ENCODE measurements around the gene HIVEP3.

HIVEP3 gene

DNA sequence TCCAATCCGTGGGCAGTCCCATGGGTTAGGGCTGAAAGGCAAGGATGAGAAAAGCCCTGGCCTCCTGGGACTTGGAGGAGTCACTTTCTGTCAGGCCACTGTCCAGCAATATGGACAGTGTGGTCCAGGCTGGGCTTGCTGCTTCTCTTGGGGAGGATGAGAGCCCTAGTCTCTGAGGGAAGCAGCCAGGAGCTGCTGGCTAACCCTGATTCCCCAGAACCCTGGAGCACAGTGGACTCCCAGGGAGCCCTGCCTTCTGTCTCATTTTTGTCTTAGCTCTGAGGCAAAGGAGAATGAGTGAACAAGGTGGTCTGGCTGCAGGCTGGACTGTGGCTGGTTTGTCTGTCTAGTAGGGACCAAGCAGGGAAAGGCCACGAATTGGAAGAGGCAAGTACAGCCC is 410.4 kb downstream of the HIVEP3 start:
- CTCF ChIA-PET = interaction anchor here (0.7 to 3.0 kb wide), 9 partner anchors 8 to 21 kb away, joined by 3 to 24 read pairs (median 3); no protein-coding TSS in a partner anchor

DNA sequence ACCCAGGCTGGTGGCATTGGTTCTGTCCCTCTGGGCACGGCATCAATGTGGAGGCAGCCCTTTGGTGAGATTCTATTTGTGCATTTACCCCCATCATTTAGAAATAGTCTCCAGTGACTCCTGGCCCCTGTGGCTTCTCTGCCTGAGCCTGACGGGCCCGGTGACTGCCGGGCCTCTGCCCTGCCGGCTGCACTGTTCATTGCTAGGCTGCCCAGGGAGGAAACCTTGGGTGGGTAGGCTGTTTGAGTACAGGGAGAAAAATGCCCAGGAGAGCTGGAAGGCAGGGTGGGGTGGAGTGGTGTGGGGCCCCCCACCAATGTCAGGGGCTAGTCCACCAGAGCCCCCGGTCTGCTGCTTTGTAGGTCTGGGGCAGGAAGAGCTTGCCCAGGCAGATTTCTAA is 410.9 kb downstream of the HIVEP3 start:
- POLR2A ChIA-PET = no interaction called here
- CTCF ChIA-PET = interaction anchor here (0.7 to 3.0 kb wide), 8 partner anchors 9 to 20 kb away, joined by 3 to 24 read pairs (median 4); no protein-coding TSS in a partner anchor
- TF ChIP-seq, protein P1, sequence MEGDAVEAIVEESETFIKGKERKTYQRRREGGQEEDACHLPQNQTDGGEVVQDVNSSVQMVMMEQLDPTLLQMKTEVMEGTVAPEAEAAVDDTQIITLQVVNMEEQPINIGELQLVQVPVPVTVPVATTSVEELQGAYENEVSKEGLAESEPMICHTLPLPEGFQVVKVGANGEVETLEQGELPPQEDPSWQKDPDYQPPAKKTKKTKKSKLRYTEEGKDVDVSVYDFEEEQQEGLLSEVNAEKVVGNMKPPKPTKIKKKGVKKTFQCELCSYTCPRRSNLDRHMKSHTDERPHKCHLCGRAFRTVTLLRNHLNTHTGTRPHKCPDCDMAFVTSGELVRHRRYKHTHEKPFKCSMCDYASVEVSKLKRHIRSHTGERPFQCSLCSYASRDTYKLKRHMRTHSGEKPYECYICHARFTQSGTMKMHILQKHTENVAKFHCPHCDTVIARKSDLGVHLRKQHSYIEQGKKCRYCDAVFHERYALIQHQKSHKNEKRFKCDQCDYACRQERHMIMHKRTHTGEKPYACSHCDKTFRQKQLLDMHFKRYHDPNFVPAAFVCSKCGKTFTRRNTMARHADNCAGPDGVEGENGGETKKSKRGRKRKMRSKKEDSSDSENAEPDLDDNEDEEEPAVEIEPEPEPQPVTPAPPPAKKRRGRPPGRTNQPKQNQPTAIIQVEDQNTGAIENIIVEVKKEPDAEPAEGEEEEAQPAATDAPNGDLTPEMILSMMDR (IDR thresholded peaks at IDR 0.05; ENCODE audit: control extremely low read depth, extremely low read depth, low read depth, missing control alignments) = no peak
- no peak for DNase-seq (ENCODE audit: extremely low spot score)

More for the DNA sequence above, 410.4 kb downstream of the HIVEP3 start:
- no peak for DNase-seq (ENCODE audit: extremely low spot score)
- TF ChIP-seq, protein P1 (IDR thresholded peaks at IDR 0.05; ENCODE audit: control extremely low read depth, extremely low read depth, low read depth, missing control alignments) = no peak
- POLR2A ChIA-PET = no interaction called here

DNA sequence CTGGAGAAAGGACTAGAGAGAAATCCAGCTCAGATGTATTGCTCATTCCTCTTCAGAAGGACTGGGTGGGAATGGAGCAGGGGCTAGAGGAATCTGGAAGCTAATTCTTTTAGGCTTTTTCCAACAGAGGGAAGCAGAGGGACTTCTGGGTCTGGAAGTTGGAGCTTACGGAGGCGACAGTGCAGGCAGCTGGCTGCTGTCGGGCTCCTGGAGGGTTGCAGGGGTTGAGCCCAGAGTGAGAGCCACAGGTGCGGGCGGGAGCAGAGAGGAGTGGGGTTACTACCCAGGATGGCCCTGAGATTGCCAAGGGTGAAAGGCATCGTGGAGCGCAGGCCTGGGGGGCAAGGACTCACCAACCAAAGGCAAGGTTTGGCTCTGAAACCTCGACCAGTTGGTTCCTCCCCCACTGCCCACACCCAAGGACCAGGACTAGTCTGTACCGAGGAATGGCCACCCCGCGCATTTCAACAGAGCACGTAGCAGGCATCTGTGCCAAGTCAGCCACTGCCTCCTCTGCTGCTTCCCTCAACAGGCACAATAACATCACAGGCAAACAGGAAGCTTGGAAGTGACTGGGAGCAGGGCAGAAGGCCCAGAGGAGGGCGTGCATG is 411.5 kb downstream of the HIVEP3 start:
- TF ChIP-seq, protein P1 (IDR thresholded peaks at IDR 0.05; ENCODE audit: control extremely low read depth, extremely low read depth, low read depth, missing control alignments) = no peak
- CTCF ChIA-PET = interaction anchor here (2.9 to 3.0 kb wide), 2 partner anchors 9 to 15 kb away, joined by 12 to 24 read pairs; no protein-coding TSS in a partner anchor
- POLR2A ChIA-PET = no interaction called here
- no peak for DNase-seq (ENCODE audit: extremely low spot score)

DNA sequence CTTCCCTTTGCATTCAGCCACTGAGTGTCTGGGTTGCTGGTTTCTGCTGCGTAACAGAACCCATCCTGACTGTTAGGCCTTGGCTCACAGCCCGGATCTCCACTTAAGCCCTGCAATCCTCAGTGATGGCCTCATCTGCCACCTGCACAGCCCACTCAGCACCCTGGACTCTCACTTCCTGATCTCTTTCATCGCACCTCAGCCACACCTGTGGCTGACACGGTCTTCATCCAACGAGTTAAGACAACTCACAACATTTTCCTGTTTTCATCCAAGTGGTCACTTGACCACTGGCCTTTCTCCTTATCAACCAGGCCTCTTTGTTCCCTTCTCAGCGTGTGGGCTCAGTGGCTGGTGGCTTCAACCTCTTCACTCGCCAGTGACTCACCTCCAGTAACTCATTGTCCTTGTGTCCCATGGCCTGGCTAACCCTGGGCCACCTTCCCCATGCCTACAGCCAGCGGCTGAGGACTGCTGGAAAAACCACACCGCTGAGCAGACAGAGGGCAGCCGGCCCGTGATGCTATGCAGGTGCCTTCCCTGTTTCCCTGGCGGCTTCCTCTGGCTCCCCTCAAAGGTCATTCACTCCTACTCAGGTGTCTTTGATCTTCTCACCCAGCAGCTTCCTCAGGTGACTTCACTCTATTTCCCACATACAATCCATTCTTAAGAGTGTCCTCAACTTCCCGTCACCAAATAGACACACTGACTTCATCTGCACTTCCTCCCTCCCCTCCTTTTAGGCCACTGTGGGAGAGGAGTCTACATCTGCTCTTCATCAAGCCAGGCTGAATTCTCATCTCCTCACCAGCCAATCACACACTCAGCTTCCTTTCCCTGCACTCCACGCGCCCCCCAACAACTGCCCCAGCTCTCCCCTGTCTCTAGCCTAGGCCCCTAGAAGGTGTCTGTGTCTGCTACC is 414.3 kb downstream of the HIVEP3 start:
- POLR2A ChIA-PET = no interaction called here
- CTCF ChIA-PET = interaction anchor here (0.7 to 10.2 kb wide), 5 partner anchors 11 to 13 kb away, joined by 3 to 77 read pairs (median 3); no protein-coding TSS in a partner anchor
- TF ChIP-seq, protein P1 (IDR thresholded peaks at IDR 0.05; ENCODE audit: control extremely low read depth, extremely low read depth, low read depth, missing control alignments) = no peak
- DNase-seq (ENCODE audit: extremely low spot score) = no peak

DNA sequence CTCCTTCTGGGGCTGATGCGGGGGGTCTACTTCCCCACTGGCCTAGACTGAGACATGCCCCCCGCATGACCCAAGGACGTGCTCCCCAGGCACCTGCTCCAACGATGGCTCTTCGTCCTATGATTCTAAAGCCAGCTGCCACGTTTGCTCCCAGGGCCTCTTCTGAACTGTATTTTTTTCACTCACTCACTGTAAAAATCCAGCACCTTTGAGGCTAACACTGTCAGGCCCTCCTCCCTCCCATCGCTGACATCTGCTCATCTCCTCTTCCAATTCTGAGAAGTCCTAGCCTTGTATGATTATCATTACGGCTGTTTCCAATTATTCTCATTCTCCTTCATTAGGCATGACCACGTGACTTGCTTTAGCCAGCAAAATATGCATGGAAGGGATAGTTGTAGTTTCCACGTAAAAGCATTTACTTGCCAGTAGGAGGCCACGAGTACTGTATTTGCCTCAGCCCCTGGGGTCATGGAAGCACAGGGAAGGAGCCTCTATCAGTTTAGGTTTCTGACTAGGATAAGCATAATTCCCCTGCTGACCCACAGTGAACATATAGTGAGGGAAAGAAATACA is 415.1 kb downstream of the HIVEP3 start:
- ChIA-PET CTCF (interaction anchor here (3.2 to 10.2 kb wide), 2 partner anchors 11 to 12 kb away, joined by 17 to 77 read pairs; no protein-coding TSS in a partner anchor), POLR2A (no interaction called here)
- no peak for DNase-seq (ENCODE audit: extremely low spot score)
- TF ChIP-seq, protein P1 (IDR thresholded peaks at IDR 0.05; ENCODE audit: control extremely low read depth, extremely low read depth, low read depth, missing control alignments) = no peak

DNA sequence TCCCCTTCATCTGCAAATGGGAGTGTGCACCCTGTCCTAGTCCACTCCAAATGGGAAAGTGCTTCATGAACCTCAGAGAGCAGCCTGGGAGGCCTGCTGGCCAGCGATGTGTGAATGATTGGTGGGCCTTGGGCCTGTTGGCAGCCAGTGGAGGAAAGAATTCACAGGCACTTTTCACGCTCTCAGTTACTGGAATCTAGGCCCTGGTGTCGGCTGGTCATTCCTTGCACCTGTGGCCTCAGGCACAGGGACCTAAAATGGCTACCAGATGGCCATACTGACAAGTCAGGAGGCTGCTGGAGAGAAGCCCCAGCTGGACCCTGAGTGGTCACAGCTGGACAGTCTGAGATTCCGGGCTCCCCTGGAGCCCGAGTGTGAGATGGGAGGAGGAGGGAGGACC is 415.8 kb downstream of the HIVEP3 start:
- DNase-seq (ENCODE audit: extremely low spot score) = no peak
- ChIA-PET POLR2A (no interaction called here), CTCF (interaction anchor here (3.2 to 10.2 kb wide), 2 partner anchors 11 to 13 kb away, joined by 17 to 77 read pairs; no protein-coding TSS in a partner anchor)
- TF ChIP-seq, protein P1 (IDR thresholded peaks at IDR 0.05; ENCODE audit: control extremely low read depth, extremely low read depth, low read depth, missing control alignments) = no peak

Data from GM10248 (cell line).